NB4 (cell line): ENCODE results near the gene ZNF566.

ENCODE experiments used
- DNase-seq: peaks from one replicate; pipeline ENCODE4 v3.0.0; 2010; ENCODE audit warnings: low read depth
- H3K4me3 ChIP-seq: one replicate; pipeline ENCODE4 v1.5.1; 2011; ENCODE audit warnings: mild to moderate bottlenecking, low read depth, low read length, moderate library complexity
- CTCF ChIP-seq: IDR thresholded peaks from one replicate; pipeline ENCODE4 v1.5.1; 2012; ENCODE audit warnings: low read depth, low read length
- MAX ChIP-seq: IDR thresholded peaks from 2 replicates; pipeline ENCODE4 v1.6.1; 2011; ENCODE audit warnings: low read depth, low read length
- MYC ChIP-seq: IDR thresholded peaks from 2 replicates; pipeline ENCODE4 v1.6.1; 2011; ENCODE audit warnings: low read depth, low read length
- POLR2A ChIP-seq: IDR thresholded peaks from 2 replicates; pipeline ENCODE4 v1.6.1; 2011; ENCODE audit warnings: mild to moderate bottlenecking; ENCODE audit not compliant: insufficient read length; ENCODE audit errors: extremely low read depth

ZNF566 gene

GRCh38 chr19:36460046-36460445, 29.3 kb downstream of the ZNF566 start:
- no peak for DNase-seq
- TF ChIP-seq POLR2A (no peak), MYC (no peak), CTCF (no peak), MAX (no peak)
- no peak overlapping the region for H3K4me3 ChIP-seq

GRCh38 chr19:36456831-36457230, 32.5 kb downstream of the ZNF566 start:
- no peak for DNase-seq
- TF ChIP-seq MYC (no peak), POLR2A (no peak), CTCF (no peak)
- no peak overlapping the region for H3K4me3 ChIP-seq

GRCh38 chr19:36449059-36449670, 40.2 kb downstream of the ZNF566 start:
- DNase-seq: no peak
- no peak overlapping the region for H3K4me3 ChIP-seq
- no peak for TF ChIP-seq MYC
- no peak for TF ChIP-seq MAX
- TF ChIP-seq CTCF: no peak
- no peak for TF ChIP-seq POLR2A

GRCh38 chr19:36441339-36441738, 48.0 kb downstream of the ZNF566 start:
- DNase-seq: no peak
- no peak for TF ChIP-seq POLR2A
- no peak for TF ChIP-seq MAX
- no peak for TF ChIP-seq CTCF
- no peak for TF ChIP-seq MYC
- H3K4me3 ChIP-seq: no peak overlapping the region

- no peak for TF ChIP-seq POLR2A
- TF ChIP-seq MAX: no peak
- TF ChIP-seq MYC: no peak
- no peak for TF ChIP-seq CTCF
- H3K4me3 ChIP-seq: no peak overlapping the region
- DNase-seq: peak; percentile 4
Observed at GRCh38 chr19:36436531-36436930, 52.8 kb downstream of the ZNF566 start.

GRCh38 chr19:36423925-36424324, 65.4 kb downstream of the ZNF566 start:
- H3K4me3 ChIP-seq: no peak overlapping the region
- no peak for DNase-seq
- TF ChIP-seq CTCF: no peak
